HCT116 (cell line): ENCODE results near the gene MAML2.
A peak's percentile ranks its signal among the peaks of the same experiment; 100 is the strongest.

Experiments
- CEBPB ChIP-seq: IDR thresholded peaks from 2 replicates; pipeline ENCODE4 v1.6.1; 2012; ENCODE audit warnings: low read depth
- EGR1 ChIP-seq: IDR thresholded peaks from 2 replicates; pipeline ENCODE4 v1.6.1; 2012; ENCODE audit warnings: low read depth
- EZH2 ChIP-seq: fragments of 200-600 bp; sonication (generic); IDR thresholded peaks from 2 replicates; pipeline ENCODE4 v1.6.1; 2017; ENCODE audit warnings: antibody characterized with exemption, mixed run types
- REST ChIP-seq: IDR thresholded peaks from 2 replicates; pipeline ENCODE4 v1.6.1; 2012; ENCODE audit warnings: low read depth
- SP1 ChIP-seq: IDR thresholded peaks from 2 replicates; pipeline ENCODE4 v1.6.1; 2012; ENCODE audit warnings: low read depth
- TCF7L2 ChIP-seq: IDR thresholded peaks from 2 replicates; pipeline ENCODE4 v1.7.0; 2011; ENCODE audit warnings: borderline replicate concordance, inconsistent platforms; ENCODE audit not compliant: insufficient read depth, insufficient read length; ENCODE audit errors: extremely low read depth
- TF ChIP-seq, protein P1 (sequence below), 3 experiments: fragments of 200-600 bp in 1 of 3; sonication (generic) in 1 of 3; IDR thresholded peaks in 2 of 3; conservative IDR thresholded peaks in 1 of 3; 2 replicates each; pipeline ENCODE4 v1.5.1; 2012 to 2017; ENCODE audit warnings: low read depth in 2 of 3, low read length in 2 of 3, antibody characterized with exemption in 1 of 3, borderline replicate concordance in 1 of 3, control low read depth in 1 of 3, mild to moderate bottlenecking in 1 of 3, mixed read lengths in 1 of 3, mixed run types in 1 of 3, moderate library complexity in 1 of 3; ENCODE audit not compliant: insufficient read depth in 1 of 3

DNA sequence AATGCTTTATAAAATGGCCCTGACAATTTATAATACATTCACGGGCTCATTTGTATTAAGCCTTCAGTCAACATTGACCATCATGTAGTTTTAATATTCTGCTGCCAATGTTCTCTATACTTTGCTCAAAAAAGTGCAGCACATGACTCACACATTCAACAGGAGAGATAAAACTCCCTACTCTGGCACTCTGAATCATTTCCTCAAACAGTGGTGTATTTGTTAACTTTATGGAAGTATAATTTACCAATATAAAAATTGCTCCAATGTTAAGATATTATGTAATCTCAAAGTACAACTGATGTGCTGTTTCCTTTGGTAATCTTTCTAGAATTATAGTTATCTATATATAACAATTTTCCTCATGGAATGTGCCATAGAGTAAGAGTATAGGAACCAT is 39.9 kb downstream of the MAML2 start:
- TF ChIP-seq EZH2 (no peak), SP1 (0 out of 2 replicates have a peak, but pooled peaks have one; percentile 23), REST (no peak), TCF7L2 (no peak), CEBPB (0 out of 2 replicates have a peak, but pooled peaks have one; percentile 30), EGR1 (no peak)
- TF ChIP-seq, protein P1, sequence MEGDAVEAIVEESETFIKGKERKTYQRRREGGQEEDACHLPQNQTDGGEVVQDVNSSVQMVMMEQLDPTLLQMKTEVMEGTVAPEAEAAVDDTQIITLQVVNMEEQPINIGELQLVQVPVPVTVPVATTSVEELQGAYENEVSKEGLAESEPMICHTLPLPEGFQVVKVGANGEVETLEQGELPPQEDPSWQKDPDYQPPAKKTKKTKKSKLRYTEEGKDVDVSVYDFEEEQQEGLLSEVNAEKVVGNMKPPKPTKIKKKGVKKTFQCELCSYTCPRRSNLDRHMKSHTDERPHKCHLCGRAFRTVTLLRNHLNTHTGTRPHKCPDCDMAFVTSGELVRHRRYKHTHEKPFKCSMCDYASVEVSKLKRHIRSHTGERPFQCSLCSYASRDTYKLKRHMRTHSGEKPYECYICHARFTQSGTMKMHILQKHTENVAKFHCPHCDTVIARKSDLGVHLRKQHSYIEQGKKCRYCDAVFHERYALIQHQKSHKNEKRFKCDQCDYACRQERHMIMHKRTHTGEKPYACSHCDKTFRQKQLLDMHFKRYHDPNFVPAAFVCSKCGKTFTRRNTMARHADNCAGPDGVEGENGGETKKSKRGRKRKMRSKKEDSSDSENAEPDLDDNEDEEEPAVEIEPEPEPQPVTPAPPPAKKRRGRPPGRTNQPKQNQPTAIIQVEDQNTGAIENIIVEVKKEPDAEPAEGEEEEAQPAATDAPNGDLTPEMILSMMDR (IDR thresholded peaks at IDR 0.05 in 2 of 3, conservative IDR thresholded peaks at IDR 0.05 in 1 of 3; ENCODE audit: borderline replicate concordance in 1 of 3, insufficient read depth in 1 of 3, low read depth in 2 of 3, low read length in 2 of 3) = no peak
